ENCODE measurements around the gene PBXIP1. TPM values are rescaled to one million over a fixed set of nuclear protein-coding genes. Genes with fewer than 3 reads are reported as not detected.

PBXIP1 gene
- total and polyA plus RNA-seq, 10 of the 15 experiments (the other 5 are each of a cell fraction or from before 2014, with no cell fraction given), result 0.63 to 25.6 (median 15.4) TPM

DNA sequence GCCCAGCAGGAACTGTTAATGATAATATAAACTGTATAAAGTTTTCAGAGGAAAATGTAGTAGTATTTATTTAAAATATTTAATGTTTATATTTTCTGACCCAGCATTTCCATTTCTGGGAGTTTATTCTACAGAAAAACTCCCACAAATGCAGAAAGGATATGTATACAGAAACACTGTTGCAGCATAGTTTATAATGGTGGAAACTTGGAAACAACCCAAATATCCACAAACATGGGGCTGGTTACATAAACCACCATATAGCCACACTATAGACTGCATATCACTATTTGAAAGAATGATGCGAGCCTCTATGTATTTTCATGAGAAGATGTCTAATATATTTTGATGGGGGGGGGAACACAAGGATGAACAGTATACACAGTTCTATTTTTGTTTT, 54.3 kb downstream of the PBXIP1 start:
- CTCF ChIA-PET, result no interaction called here
- POLR2A ChIA-PET, result no interaction called here
- Histone ChIP-seq H3K4me2 (ENCODE audit: control insufficient read depth, insufficient read depth) (no peak overlapping the region), H3K9ac (ENCODE audit: control insufficient read depth, insufficient read depth, low read length) (no peak overlapping the region), H3K9me3 (replicated peaks; ENCODE audit: control insufficient read depth, insufficient read depth, low read length) (no peaks in the 10 kb centered on the region), H3K4me3 (no peak overlapping the region), H2AFZ (ENCODE audit: control insufficient read depth, low read depth, low read length) (no peak overlapping the region), H3K27ac (ENCODE audit: control insufficient read depth, insufficient read depth) (no peak overlapping the region), H3K79me2 (ENCODE audit: control insufficient read depth, insufficient read depth, low read length) (no peaks in the 10 kb centered on the region), H3K4me1 (ENCODE audit: control insufficient read depth, insufficient read depth, low read length) (no peaks in the 10 kb centered on the region), H4K20me1 (ENCODE audit: control insufficient read depth, insufficient read depth) (no peaks in the 10 kb centered on the region), H3K36me3 (ENCODE audit: control insufficient read depth in 2 of 2, insufficient read depth in 2 of 2, low read length in 1 of 2) (no peaks in the 10 kb centered on the region), H3K27me3 (replicated peaks in 1 of 2; ENCODE audit: control insufficient read depth in 2 of 2, insufficient read depth in 2 of 2, low read length in 1 of 2) (no peaks in the 10 kb centered on the region)
- no peak for TF ChIP-seq KAT2A (conservative IDR thresholded peaks at IDR 0.05; ENCODE audit: control insufficient read depth, low read depth, low read length)
- no peak for TF ChIP-seq BRCA1 (IDR thresholded peaks at IDR 0.05; ENCODE audit: low read depth, low read length)
- no peak for TF ChIP-seq NFYA (IDR thresholded peaks at IDR 0.05; ENCODE audit: borderline replicate concordance, low read depth, low read length)
- TF ChIP-seq, protein P1, sequence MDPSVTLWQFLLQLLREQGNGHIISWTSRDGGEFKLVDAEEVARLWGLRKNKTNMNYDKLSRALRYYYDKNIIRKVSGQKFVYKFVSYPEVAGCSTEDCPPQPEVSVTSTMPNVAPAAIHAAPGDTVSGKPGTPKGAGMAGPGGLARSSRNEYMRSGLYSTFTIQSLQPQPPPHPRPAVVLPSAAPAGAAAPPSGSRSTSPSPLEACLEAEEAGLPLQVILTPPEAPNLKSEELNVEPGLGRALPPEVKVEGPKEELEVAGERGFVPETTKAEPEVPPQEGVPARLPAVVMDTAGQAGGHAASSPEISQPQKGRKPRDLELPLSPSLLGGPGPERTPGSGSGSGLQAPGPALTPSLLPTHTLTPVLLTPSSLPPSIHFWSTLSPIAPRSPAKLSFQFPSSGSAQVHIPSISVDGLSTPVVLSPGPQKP (IDR thresholded peaks at IDR 0.05; ENCODE audit: low read depth, low read length), result no peak
- TF ChIP-seq, protein P2, sequence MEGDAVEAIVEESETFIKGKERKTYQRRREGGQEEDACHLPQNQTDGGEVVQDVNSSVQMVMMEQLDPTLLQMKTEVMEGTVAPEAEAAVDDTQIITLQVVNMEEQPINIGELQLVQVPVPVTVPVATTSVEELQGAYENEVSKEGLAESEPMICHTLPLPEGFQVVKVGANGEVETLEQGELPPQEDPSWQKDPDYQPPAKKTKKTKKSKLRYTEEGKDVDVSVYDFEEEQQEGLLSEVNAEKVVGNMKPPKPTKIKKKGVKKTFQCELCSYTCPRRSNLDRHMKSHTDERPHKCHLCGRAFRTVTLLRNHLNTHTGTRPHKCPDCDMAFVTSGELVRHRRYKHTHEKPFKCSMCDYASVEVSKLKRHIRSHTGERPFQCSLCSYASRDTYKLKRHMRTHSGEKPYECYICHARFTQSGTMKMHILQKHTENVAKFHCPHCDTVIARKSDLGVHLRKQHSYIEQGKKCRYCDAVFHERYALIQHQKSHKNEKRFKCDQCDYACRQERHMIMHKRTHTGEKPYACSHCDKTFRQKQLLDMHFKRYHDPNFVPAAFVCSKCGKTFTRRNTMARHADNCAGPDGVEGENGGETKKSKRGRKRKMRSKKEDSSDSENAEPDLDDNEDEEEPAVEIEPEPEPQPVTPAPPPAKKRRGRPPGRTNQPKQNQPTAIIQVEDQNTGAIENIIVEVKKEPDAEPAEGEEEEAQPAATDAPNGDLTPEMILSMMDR (IDR thresholded peaks at IDR 0.05 in 2 of 3, conservative IDR thresholded peaks at IDR 0.05 in 1 of 3; ENCODE audit: control insufficient read depth in 2 of 3, extremely low read depth in 1 of 3, insufficient read depth in 1 of 3, low read depth in 3 of 3, low read length in 3 of 3), result no peak
- TF ChIP-seq CHD4 (IDR thresholded peaks at IDR 0.05), result no peak
- TF ChIP-seq SMARCA5 (IDR thresholded peaks at IDR 0.05), result no peak
- TF ChIP-seq, protein P3, sequence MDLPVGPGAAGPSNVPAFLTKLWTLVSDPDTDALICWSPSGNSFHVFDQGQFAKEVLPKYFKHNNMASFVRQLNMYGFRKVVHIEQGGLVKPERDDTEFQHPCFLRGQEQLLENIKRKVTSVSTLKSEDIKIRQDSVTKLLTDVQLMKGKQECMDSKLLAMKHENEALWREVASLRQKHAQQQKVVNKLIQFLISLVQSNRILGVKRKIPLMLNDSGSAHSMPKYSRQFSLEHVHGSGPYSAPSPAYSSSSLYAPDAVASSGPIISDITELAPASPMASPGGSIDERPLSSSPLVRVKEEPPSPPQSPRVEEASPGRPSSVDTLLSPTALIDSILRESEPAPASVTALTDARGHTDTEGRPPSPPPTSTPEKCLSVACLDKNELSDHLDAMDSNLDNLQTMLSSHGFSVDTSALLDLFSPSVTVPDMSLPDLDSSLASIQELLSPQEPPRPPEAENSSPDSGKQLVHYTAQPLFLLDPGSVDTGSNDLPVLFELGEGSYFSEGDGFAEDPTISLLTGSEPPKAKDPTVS (IDR thresholded peaks at IDR 0.05; ENCODE audit: low read depth, low read length), result no peak
- no peak for TF ChIP-seq EZH2 (IDR thresholded peaks at IDR 0.05; ENCODE audit: borderline replicate concordance, control insufficient read depth, low read depth, low read length)
- TF ChIP-seq, protein P4, sequence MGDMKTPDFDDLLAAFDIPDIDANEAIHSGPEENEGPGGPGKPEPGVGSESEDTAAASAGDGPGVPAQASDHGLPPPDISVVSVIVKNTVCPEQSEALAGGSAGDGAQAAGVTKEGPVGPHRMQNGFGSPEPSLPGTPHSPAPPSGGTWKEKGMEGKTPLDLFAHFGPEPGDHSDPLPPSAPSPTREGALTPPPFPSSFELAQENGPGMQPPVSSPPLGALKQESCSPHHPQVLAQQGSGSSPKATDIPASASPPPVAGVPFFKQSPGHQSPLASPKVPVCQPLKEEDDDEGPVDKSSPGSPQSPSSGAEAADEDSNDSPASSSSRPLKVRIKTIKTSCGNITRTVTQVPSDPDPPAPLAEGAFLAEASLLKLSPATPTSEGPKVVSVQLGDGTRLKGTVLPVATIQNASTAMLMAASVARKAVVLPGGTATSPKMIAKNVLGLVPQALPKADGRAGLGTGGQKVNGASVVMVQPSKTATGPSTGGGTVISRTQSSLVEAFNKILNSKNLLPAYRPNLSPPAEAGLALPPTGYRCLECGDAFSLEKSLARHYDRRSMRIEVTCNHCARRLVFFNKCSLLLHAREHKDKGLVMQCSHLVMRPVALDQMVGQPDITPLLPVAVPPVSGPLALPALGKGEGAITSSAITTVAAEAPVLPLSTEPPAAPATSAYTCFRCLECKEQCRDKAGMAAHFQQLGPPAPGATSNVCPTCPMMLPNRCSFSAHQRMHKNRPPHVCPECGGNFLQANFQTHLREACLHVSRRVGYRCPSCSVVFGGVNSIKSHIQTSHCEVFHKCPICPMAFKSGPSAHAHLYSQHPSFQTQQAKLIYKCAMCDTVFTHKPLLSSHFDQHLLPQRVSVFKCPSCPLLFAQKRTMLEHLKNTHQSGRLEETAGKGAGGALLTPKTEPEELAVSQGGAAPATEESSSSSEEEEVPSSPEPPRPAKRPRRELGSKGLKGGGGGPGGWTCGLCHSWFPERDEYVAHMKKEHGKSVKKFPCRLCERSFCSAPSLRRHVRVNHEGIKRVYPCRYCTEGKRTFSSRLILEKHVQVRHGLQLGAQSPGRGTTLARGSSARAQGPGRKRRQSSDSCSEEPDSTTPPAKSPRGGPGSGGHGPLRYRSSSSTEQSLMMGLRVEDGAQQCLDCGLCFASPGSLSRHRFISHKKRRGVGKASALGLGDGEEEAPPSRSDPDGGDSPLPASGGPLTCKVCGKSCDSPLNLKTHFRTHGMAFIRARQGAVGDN (IDR thresholded peaks at IDR 0.05), result no peak
- TF ChIP-seq, protein P5, sequence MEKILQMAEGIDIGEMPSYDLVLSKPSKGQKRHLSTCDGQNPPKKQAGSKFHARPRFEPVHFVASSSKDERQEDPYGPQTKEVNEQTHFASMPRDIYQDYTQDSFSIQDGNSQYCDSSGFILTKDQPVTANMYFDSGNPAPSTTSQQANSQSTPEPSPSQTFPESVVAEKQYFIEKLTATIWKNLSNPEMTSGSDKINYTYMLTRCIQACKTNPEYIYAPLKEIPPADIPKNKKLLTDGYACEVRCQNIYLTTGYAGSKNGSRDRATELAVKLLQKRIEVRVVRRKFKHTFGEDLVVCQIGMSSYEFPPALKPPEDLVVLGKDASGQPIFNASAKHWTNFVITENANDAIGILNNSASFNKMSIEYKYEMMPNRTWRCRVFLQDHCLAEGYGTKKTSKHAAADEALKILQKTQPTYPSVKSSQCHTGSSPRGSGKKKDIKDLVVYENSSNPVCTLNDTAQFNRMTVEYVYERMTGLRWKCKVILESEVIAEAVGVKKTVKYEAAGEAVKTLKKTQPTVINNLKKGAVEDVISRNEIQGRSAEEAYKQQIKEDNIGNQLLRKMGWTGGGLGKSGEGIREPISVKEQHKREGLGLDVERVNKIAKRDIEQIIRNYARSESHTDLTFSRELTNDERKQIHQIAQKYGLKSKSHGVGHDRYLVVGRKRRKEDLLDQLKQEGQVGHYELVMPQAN (conservative IDR thresholded peaks at IDR 0.05), result no peak
- TF ChIP-seq TAF1 (IDR thresholded peaks at IDR 0.05; ENCODE audit: borderline replicate concordance, low read depth, low read length), result no peak
- DNase-seq (ENCODE audit: low read depth, low spot score) (no peak), ATAC-seq (no peak), FAIRE-seq (no peak)
- SMC1A ChIA-PET (ENCODE audit: uncharacterized antibody, unreplicated experiment), result interaction anchor here (0.8 kb wide), 1 partner anchor 82 kb away, joined by 3 read pairs; the partner anchor contains the start of gene FLAD1
- BruUV-seq (replicated peaks), result no TSS peak
- WGBS (ENCODE audit: insufficient coverage, insufficient replicate concordance, low lambda C conversion rate, missing lambda C conversion rate), result 100% methylated on average over 1 of the region's 1 CpG
- RAD21 ChIA-PET (ENCODE audit: unreplicated experiment), result no interaction called here
- in situ Hi-C loops (cut with MboI), result no loop called here
- intact Hi-C loops (cut with micrococcal nuclease; ENCODE audit: unreplicated experiment), result no loop called here
